CD4-positive, alpha-beta T cell (primary cell): ENCODE data around the gene DCST2. TPM values are rescaled to one million over a fixed set of nuclear protein-coding genes. Genes with fewer than 3 reads are reported as not detected.

ENCODE experiments used
- ATAC-seq: fragments of 200-7000 bp; cut with Tn5 transposase; one replicate; pipeline ENCODE4 v1.10.0; 2022; ENCODE audit warnings: mild to moderate bottlenecking; ENCODE audit not compliant: poor library complexity
- CTCF ChIA-PET: fragments of 350-600 bp; sonication (Branson Sonifier 250); formaldehyde crosslinking; loops from one replicate; lab custom pipeline; 2021; ENCODE audit warnings: antibody characterized with exemption, inconsistent platforms; lab: Charles Lee
- POLR2A ChIA-PET: fragments of 350-600 bp; sonication (Branson Sonifier 250); formaldehyde crosslinking; loops from one replicate; lab custom pipeline; 2021; ENCODE audit warnings: antibody characterized with exemption, inconsistent platforms; lab: Charles Lee
- DNase-seq, 14 experiments: peaks; one replicate each; pipeline ENCODE4 v3.0.0-alpha.2; 2013 to 2020; ENCODE audit warnings: mixed read lengths in 2 of 14
- H3K27ac ChIP-seq, 2 donors: one replicate each; pipeline versions ENCODE4 v1.5.1 to v1.7.0; 2013; ENCODE audit warnings: low read length in 2 of 2, low read depth in 1 of 2, mild to moderate bottlenecking in 1 of 2
- H3K27me3 ChIP-seq, 2 experiments: 1 replicate in 1 of 2; 2 replicates in 1 of 2; pipeline versions ENCODE4 v1.6.1 to v1.7.0; 2013; ENCODE audit warnings: low read length in 2 of 2, control low read depth in 1 of 2, mild to moderate bottlenecking in 1 of 2, moderate library complexity in 1 of 2; ENCODE audit not compliant: insufficient read depth in 2 of 2, control insufficient read depth in 1 of 2
- H3K36me3 ChIP-seq: one replicate; pipeline ENCODE4 v1.6.1; 2013; ENCODE audit warnings: low read length, control low read depth; ENCODE audit not compliant: insufficient read depth
- H3K4me1 ChIP-seq: one replicate; pipeline ENCODE4 v1.6.1; 2013; ENCODE audit warnings: low read length, control low read depth; ENCODE audit not compliant: insufficient read depth
- H3K4me3 ChIP-seq: one replicate; pipeline ENCODE4 v1.5.1; 2013; ENCODE audit warnings: mild to moderate bottlenecking, low read length, moderate library complexity
- H3K9me3 ChIP-seq, 2 experiments: 1 replicate in 1 of 2; 2 replicates in 1 of 2; pipeline versions ENCODE4 v1.6.1 to v1.7.0; 2013; ENCODE audit warnings: low read length in 2 of 2, mild to moderate bottlenecking in 2 of 2, control low read depth in 1 of 2, moderate library complexity in 1 of 2; ENCODE audit not compliant: control insufficient read depth in 1 of 2, insufficient read depth in 1 of 2
- H3K27ac Mint-ChIP-seq: one replicate; pipeline ENCODE4 v1.8.0; 2020; ENCODE audit warnings: mixed read lengths
- H3K27me3 Mint-ChIP-seq: one replicate; pipeline ENCODE4 v1.8.0; 2021; ENCODE audit warnings: mixed read lengths
- H3K36me3 Mint-ChIP-seq: one replicate; pipeline ENCODE4 v1.8.0; 2021; ENCODE audit warnings: low read depth, mixed read lengths
- H3K4me1 Mint-ChIP-seq: one replicate; pipeline ENCODE4 v1.8.0; 2021; ENCODE audit warnings: low read depth, mixed read lengths
- H3K4me3 Mint-ChIP-seq: one replicate; pipeline ENCODE4 v1.8.0; 2020; ENCODE audit warnings: mild to moderate bottlenecking, mixed read lengths
- H3K9me3 Mint-ChIP-seq: one replicate; pipeline ENCODE4 v1.8.0; 2020; ENCODE audit warnings: mixed read lengths
- CTCF ChIP-seq: fragments of 200-600 bp; IDR thresholded peaks from one replicate; pipeline ENCODE4 v1.8.0; 2022; ENCODE audit warnings: antibody characterized with exemption, mild to moderate bottlenecking
- intact Hi-C, 2 experiments: fragments of 100-400 bp; cut with DNase I in 1 of 2; cut with micrococcal nuclease in 1 of 2; formaldehyde crosslinking; loops; one replicate each; pipeline versions ENCODE4 v1.15.1 to v1.9.0; 2023 to 2025; cut with DNase I, micrococcal nuclease
- microRNA-seq: library from miRNA; unstranded; fragments of <30 nt; microRNA quantifications from one replicate; pipeline ENCODE4 v1.2.0, GENCODE V29; 2021; ENCODE audit warnings: borderline microRNAs expressed, borderline replicate concordance
- total RNA-seq, 174 experiments: library from RNA in 2 of 174; stranded (reverse) in 2 of 174; gene quantifications; one replicate each; pipeline ENCODE4 v1.2.3 and lab custom pipeline; 2021 to 2026

DCST2 gene
- total RNA-seq, 2 experiments from 2014 or later, result 1.4 to 2.2 TPM

DNA sequence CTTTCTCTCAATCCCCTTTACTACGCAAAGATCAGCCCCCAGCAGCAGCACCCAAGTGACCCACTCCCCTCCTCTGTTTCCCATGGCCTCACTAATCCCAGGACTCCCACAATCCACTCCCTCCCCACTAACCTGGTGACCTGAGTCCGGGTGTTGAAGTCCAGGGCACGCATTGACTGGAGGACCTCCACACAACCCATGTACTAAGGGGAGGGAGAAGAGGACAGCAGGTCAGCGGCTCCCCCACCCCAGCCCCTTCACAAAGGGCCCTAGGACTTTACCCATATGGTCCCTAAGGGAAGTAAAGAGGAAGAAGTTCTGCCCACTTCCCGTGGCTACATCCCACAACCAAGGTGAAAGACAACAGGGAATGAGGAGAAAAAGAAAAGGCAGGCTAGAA is 64.3 kb downstream of the DCST2 start:
- H3K4me3 ChIP-seq, result no peak overlapping the region
- H3K36me3 ChIP-seq, result peaks cover 65% of the 10 kb centered on the region
- H3K4me1 ChIP-seq, result peaks cover 55% of the 10 kb centered on the region
- peak overlapping the region; percentile 18 to 34 for H3K27ac ChIP-seq
- ATAC-seq (no peak), DNase-seq (no peak)
- intact Hi-C loops, result no loop called here
- ChIA-PET POLR2A (interaction anchor here (2.4 kb wide), 1 partner anchor 8 kb away, joined by 8 read pairs; the partner anchor contains the start of gene PYGO2), CTCF (interaction anchor here (2.3 to 10.7 kb wide), 2 partner anchors 30 to 48 kb away, joined by 8 to 71 read pairs; no protein-coding TSS in a partner anchor)
- Mint-ChIP-seq H3K27ac (peak overlapping the region; percentile 70), H3K36me3 (peaks cover 62% of the 10 kb centered on the region), H3K9me3 (no peaks in the 10 kb centered on the region), H3K4me3 (peak overlapping the region; percentile 35), H3K4me1 (peaks cover 30% of the 10 kb centered on the region), H3K27me3 (no peaks in the 10 kb centered on the region)
- H3K27me3 ChIP-seq, result no peaks in the 10 kb centered on the region
- no peaks in the 10 kb centered on the region for H3K9me3 ChIP-seq
- TF ChIP-seq CTCF, result no peak

DNA sequence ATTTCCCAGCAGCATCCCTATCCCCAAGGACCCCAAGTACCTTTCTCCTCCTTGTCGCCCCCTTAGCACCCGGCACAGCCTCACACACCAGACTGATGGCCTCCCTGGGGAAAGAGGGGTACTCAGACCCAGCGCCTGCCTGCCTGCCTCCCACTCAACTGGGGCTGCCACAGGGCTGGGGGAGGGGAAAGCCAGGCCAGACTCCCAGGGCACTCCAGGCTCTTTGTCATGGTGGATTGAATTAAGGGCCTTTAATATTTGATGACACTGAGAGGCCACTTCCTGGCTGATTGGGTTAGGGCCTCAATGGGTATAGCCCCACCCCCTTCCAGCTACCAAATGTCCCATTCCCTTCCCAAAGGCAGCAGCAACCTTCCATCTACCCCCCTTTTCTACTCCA is 64.8 kb downstream of the DCST2 start:
- DNase-seq, result no peak
- peaks cover 54% of the 10 kb centered on the region for H3K4me1 ChIP-seq
- no peaks in the 10 kb centered on the region for H3K27me3 ChIP-seq
- no peaks in the 10 kb centered on the region for H3K9me3 Mint-ChIP-seq
- POLR2A ChIA-PET, result no interaction called here
- peaks cover 70% of the 10 kb centered on the region for H3K36me3 ChIP-seq
- CTCF ChIA-PET, result interaction anchor here (1.0 kb wide), 1 partner anchor 49 kb away, joined by 3 read pairs; no protein-coding TSS in a partner anchor
- TF ChIP-seq CTCF, result no peak
- H3K36me3 Mint-ChIP-seq, result peaks cover 67% of the 10 kb centered on the region
- peak overlapping the region; percentile 70 for H3K27ac Mint-ChIP-seq
- intact Hi-C loops, result no loop called here
- H3K9me3 ChIP-seq, result no peaks in the 10 kb centered on the region
- H3K27me3 Mint-ChIP-seq, result no peaks in the 10 kb centered on the region
- no peak overlapping the region for H3K4me3 ChIP-seq
- H3K4me3 Mint-ChIP-seq, result no peak overlapping the region
- H3K4me1 Mint-ChIP-seq, result peaks cover 30% of the 10 kb centered on the region
- ATAC-seq, result no peak
- peak overlapping the region; percentile 18 to 34 for H3K27ac ChIP-seq

Small RNA genes lying within 50 kb of the gene (microRNA-seq; reads per million reads assigned to microRNA genes)
- not detected for gene MIR4258

Other genes with a start within 250 kb of the DCST2 start
- not detected for gene KCNN3, start 163.5 kb downstream of the DCST2 start, total RNA-seq
- 1 to 10 TPM; 6.6 to 7.4 TPM for gene PMVK, start 97.1 kb downstream of the DCST2 start, total RNA-seq
- gene PBXIP1, start 77.7 kb downstream of the DCST2 start, total RNA-seq, result 100 to 1,000 TPM; 434 to 440 TPM
- gene PYGO2, start 72.0 kb downstream of the DCST2 start, total RNA-seq, result 10 to 100 TPM; 30.3 to 32.8 TPM
- 10 to 100 TPM; 59.9 to 60.0 TPM for gene SHC1, start 63.0 kb downstream of the DCST2 start, total RNA-seq
- 1 to 10 TPM; 1.4 to 3.9 TPM for gene CKS1B, start 59.1 kb downstream of the DCST2 start, total RNA-seq
- gene FLAD1, start 50.4 kb downstream of the DCST2 start, total RNA-seq, result 10 to 100 TPM; 16.7 to 19.4 TPM
- not detected for gene LENEP, start 40.2 kb downstream of the DCST2 start, total RNA-seq
- gene ZBTB7B, start 31.0 kb downstream of the DCST2 start, total RNA-seq, result 10 to 100 TPM; 22.8 to 25.1 TPM
- gene DCST1, start within 50 bp of the DCST2 start, total RNA-seq, result under 1 TPM; 0.33 to 0.39 TPM
- gene ADAM15, start 17.5 kb upstream of the DCST2 start, total RNA-seq, result 10 to 100 TPM; 17.2 to 20.1 TPM
- 1 to 10 TPM; 2.4 to 3.3 TPM for gene EFNA4, start 30.0 kb upstream of the DCST2 start, total RNA-seq
- under 1 TPM; 0.22 to 0.47 TPM for gene EFNA3, start 45.1 kb upstream of the DCST2 start, total RNA-seq
- 1 to 10 TPM; 4.2 to 5.9 TPM for gene EFNA1, start 94.1 kb upstream of the DCST2 start, total RNA-seq
- gene SLC50A1, start 102.1 kb upstream of the DCST2 start, total RNA-seq, result 10 to 100 TPM; 10.2 to 12.5 TPM
- 10 to 100 TPM; 17.6 to 20.5 TPM for gene DPM3, start 106.8 kb upstream of the DCST2 start, total RNA-seq
- 10 to 100 TPM; 77.8 TPM for gene KRTCAP2, start 139.5 kb upstream of the DCST2 start, total RNA-seq
- gene TRIM46, start 140.1 kb upstream of the DCST2 start, total RNA-seq, result 1 to 10 TPM; 2.9 to 3.0 TPM
- 10 to 100 TPM; 25.5 to 26.1 TPM for gene THBS3, start 174.1 kb upstream of the DCST2 start, total RNA-seq
- 10 to 100 TPM; 19.9 to 20.7 TPM for gene MTX1, start 174.9 kb upstream of the DCST2 start, total RNA-seq
- gene ENTREP3, start 221.7 kb upstream of the DCST2 start, total RNA-seq, result 1 to 10 TPM; 6.6 to 8.3 TPM
- 10 to 100 TPM; 54.8 to 55.6 TPM for gene SCAMP3, start 228.6 kb upstream of the DCST2 start, total RNA-seq
- 10 to 100 TPM; 48.1 to 49.8 TPM for gene CLK2, start 239.7 kb upstream of the DCST2 start, total RNA-seq
- 1 to 10 TPM; 1.3 to 1.8 TPM for gene HCN3, start 243.7 kb upstream of the DCST2 start, total RNA-seq